Measurements from ENCODE around the gene USP25.

GRCh38 chr21:15732996-15733329 lies 3.2 kb downstream of the USP25 start:
- TF ChIP-seq CTCF (IDR thresholded peaks at IDR 0.05) (no peak), EP300 (IDR thresholded peaks at IDR 0.05; ENCODE audit: low read depth) (no peak), POLR2A (IDR thresholded peaks at IDR 0.05) (no peak)
